Body of pancreas (tissue), 4 donors: ENCODE data around the gene LGALS13.

Experiments
- CTCF ChIP-seq, 7 experiments: fragments of 450-650 bp in 4 of 7; fragments of 200-600 bp in 3 of 7; sonication (generic) in 3 of 7; IDR thresholded peaks; one replicate each; pipeline ENCODE4 v1.5.1; 2016 to 2019; ENCODE audit warnings: antibody characterized with exemption in 7 of 7
- POLR2A ChIP-seq, 3 donors: fragments of 450-650 bp; IDR thresholded peaks; one replicate each; pipeline ENCODE4 v1.6.1; 2016; ENCODE audit warnings: antibody characterized with exemption in 3 of 3, mild to moderate bottlenecking in 2 of 3

DNA sequence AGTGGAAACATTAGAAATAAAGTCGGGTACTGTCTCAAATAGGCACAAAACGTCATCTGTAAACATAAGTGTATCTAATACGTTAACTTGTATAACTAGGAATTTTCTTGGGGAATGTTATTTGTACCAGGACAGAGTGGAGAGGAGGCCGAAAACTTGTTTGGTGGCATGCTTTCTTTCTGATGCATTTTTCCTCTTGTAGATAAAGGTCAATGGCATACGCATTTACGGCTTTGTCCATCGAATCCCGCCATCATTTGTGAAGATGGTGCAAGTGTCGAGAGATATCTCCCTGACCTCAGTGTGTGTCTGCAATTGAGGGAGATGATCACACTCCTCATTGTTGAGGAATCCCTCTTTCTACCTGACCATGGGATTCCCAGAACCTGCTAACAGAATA lies 4.7 kb downstream of the LGALS13 start:
- TF ChIP-seq CTCF (IDR thresholded peaks at IDR 0.05) (no peak), POLR2A (IDR thresholded peaks at IDR 0.05) (no peak)
